Retina (tissue), 1 donor: ENCODE results near the gene NUP62.

Experiments used
- DNase-seq: peaks from one replicate; pipeline ENCODE4 v3.0.0-alpha.2; 2016

NUP62 gene

DNA sequence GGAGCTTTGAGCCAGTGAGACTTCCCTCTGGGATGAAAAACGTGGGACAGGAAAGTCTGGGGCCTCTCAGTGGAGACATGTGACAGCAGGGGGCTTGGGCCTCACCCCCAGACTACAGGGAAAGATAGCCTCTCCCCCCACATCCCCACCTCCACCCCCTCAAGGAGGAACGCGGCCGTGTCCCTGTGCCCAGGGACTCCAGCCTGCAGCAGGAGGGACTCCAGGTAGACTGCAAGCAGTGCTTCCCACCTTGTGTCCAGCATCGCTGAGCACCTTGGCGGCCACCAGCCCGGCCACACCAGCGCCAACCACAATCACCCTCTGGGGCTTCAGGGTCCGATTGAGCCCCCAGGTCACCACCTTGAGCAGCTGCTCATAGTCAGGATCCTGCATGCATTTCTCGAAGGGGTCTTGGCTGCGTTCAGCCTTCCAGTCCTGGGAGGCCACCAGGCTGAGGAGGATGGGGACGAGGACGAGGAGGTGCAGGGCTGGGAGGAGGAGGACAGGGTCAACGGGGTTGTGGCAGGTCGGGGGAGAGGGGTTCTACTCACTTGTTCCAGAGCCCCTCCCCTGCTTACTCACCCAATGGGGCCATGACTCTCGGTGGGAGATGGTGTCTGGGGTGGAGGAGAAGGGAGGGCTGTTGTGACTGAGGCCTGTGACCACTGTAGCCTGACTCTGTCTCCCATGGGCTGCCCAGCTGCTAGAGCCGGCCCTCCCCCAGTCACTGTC, 33.6 kb downstream of the NUP62 start:
- no peak for DNase-seq

GRCh38 chr19:49894879-49895565, 34.3 kb downstream of the NUP62 start:
- no peak for DNase-seq

GRCh38 chr19:49894011-49894664, 35.2 kb downstream of the NUP62 start:
- no peak for DNase-seq

- no peak for DNase-seq
These were observed 36.6 kb downstream of the NUP62 start for GRCh38 chr19:49892716-49893115.

GRCh38 chr19:49891393-49891792, 37.9 kb downstream of the NUP62 start:
- no peak for DNase-seq

DNA sequence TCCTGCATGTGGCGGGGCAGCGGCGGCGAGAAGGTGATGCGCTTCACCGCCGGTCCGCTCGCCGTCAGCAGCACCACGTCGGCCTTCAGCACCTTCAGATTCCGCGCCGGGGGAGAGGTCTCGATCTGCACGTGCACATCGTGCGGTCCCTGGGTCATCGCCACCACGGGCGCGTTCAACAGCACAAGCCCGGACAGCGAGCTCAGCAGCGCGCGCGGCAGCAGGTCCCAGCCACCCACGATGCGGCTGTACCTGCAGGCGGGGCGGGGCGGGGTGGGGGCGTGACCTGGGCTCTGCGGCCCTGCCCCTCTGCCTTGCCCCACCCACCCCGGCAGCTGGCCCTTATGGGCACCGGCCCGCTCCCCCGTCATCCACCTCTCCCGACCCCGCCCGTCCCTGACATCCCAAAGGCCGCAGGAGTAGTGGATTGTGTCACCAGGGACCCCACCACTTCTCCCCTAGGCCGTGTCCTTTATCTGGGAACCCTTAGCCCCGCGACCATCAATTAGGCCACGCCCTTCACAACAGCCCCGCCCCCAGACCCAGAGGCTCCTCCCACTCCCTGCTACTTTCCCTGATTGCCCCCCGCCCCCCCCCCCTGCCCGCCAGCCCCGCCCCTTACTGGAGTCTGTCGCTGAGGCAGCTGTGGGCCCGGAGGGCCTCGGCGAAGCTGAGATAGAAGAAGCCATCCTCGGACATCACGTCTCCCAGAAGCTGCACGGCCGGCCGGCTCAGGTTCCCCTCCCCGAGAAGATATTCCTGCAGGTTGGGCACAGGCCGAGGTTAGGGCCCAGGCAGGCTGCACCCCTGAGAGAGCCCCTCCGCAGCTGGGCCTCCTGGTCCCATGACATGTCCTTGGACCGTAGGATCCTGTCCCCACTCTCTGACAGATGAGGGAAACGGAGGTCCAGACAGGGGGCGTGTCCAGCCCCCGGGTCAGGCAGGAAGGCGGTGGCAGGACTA, 38.7 kb downstream of the NUP62 start:
- peak; percentile 62 for DNase-seq

DNA sequence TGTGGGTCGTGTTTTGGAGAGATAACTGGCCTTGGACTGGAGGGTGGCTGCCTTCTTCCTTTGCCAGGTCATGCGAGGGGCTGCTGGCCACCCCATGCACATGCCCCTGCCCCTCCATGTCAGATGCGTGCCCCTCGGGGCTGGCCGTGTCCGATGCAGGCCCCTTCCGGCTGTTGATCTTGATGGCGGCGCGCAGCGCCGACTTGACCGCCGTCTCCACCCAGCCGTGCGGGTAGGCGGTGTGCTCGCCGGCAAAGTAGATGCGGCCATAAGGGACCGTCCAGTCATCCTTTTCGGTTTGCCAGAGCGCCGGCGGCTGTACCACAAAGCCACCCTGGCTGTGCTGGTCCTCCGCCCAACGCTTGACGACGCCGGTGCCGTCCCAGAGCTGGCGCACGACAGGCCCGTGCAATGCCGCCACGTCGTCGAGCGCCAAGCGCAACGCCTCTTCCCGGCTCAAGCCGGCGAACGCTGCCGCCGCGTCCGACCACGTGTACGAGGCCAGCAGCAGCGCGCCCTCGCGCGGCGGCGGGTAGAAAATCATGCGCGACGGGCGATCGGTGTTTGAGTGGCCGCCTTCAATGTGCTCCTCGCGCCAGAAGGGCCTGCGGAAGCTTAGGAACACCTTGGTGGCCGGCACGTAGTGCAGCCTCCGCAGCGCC, 39.5 kb downstream of the NUP62 start:
- DNase-seq: peak; percentile 96

- DNase-seq: no peak
These were observed 40.1 kb downstream of the NUP62 start for GRCh38 chr19:49889038-49889686.

- DNase-seq: no peak
These were observed 40.8 kb downstream of the NUP62 start for GRCh38 chr19:49888510-49888824.

DNA sequence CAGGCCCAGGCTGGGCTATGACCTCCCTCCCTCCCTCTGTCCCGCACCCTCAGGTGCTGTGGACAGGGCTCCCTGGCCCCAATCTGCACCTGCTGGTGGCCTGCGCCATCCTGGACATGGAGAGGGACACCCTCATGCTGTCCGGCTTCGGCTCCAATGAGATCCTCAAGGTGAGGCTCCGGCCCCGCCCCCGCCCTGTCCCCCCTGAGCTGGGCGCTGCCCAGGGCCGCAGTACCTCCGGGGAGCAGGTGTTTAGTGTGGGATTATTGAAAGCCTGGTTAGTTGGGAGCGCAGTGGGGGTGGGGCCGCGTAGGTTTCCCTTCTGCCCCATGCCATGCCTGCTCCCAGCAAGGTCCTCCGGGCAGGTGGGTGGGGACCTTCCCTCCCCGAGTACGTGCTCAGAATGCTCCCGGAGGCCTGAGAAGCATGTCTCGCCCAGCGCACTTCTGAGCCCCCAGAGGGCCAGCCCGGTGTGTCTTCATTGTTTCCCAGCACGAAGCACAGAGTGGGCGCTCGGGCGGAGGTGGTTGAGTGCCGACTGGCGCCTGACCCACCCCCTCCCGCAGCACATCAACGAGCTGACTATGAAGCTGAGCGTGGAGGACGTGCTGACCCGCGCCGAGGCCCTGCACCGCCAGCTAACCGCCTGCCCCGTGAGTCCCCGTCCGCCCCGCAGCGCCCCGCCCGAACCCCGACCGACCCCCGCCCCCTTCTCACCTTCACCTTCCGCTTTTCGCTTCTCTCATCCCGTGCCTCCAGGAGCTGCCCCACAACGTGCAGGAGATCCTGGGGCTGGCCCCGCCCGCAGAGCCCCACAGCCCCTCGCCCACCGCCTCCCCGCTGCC, 41.4 kb downstream of the NUP62 start:
- no peak for DNase-seq

- DNase-seq: no peak
These were observed 42.2 kb downstream of the NUP62 start for GRCh38 chr19:49887037-49887664.

GRCh38 chr19:49884760-49885159, 44.5 kb downstream of the NUP62 start:
- DNase-seq: no peak

GRCh38 chr19:49884109-49884508, 45.2 kb downstream of the NUP62 start:
- no peak for DNase-seq

DNA sequence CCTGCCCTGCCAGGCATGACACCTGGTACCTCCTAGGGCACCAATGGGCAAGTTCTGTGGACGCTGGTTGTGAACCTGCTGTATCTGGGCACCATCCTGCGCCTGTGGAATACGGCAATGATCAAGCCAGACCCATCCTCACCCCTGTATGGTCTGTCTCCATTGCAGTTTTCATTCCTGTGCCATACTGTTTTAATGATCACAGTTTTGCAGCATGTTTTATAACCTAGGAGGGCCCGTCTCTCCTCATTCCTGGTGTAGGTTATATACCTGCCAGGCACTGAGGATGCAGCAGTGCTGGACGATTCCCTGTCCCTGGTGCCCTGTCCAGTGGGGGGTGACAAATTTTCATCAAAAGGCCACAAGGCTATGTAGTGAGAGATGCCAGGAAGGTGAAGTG, 46.2 kb downstream of the NUP62 start:
- no peak for DNase-seq

- no peak for DNase-seq
These were observed 46.7 kb downstream of the NUP62 start for GRCh38 chr19:49882643-49883042.

DNA sequence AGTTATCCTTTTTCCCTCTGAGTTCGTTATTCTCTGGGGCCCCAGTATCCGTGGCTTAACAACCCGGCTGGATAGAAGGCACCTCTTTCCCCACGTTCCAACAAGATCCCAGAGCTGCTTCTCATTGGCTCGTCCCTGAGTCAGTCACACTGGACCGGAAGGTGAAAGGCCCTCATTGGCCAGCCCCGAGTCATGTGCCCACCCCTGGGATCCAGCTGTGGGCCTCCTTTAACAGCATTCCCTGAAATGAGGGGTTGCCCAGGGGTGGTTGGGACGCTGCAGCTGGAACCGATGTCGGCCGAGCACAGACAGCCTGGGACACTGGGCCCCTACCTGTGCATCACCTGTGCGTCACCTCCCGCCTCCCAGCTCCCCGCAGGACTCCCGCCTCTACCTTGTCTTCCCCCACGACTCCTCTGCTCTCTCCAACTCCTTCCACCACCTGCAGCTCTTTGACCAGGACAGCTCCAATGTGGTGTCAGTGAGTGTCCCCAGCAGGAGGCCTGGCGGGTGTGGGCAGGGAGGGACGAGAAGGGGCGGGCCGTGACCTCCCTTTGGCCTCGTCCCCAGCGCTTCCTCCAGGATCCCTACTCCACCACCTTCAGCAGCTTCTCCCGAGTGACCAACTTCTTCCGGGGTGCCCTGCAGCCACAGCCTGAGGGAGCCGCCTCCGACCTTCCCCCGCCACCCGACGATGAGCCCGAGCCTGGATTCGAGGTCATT, 47.5 kb downstream of the NUP62 start:
- no peak for DNase-seq

- DNase-seq: no peak
These were observed 48.1 kb downstream of the NUP62 start for GRCh38 chr19:49881186-49881585.

DNA sequence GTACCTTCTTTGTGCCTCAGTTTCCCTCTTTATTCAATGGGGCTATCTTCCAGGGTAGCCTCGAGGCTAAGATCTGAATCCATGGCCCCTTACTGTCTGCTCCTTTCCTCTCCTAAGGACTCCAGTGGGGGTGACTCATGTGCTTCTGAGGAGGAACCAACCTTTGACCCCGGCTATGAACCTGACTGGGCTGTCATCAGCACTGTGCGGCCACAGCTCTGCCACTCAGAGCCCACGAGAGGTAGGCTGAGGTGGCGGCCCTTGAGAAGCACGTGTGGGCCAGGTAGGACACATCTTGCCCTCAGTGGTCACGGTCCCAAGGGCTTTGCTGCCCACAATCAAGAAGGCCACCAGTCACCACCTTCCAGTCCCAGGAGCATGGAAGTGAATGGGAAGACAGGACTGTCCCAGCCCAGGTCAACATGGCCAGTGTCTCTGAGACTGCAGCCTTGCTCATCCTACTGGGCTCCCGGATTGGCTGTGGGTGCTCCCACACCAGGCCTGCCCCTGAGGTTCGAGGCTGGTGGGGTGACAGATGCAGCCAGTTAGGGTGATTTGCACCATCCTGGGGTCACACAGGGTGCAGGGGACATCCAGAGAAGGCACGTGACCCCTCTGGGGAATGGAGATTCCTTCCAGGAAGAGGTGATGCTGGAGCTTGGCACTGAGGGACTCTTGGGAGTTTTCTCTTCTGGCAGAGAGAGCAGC, 49.0 kb downstream of the NUP62 start:
- no peak for DNase-seq
